Activated naive CD8-positive, alpha-beta T cell treated with anti-CD3 and anti-CD28 coated beads, Interleukin-2, amount 50 U/mL, for 24 hours (primary cell): ENCODE measurements around the gene CEP135.
A peak's percentile ranks its signal among the peaks of the same experiment; 100 is the strongest.

Experiments
- ATAC-seq: fragments of 150-1000 bp; cut with Tn5 transposase; one replicate; pipeline ENCODE4 v1.10.0; 2021
- DNase-seq: peaks from one replicate; pipeline ENCODE4 v3.0.0; 2021
- H3K27ac Mint-ChIP-seq: one replicate; pipeline ENCODE4 v1.8.0; 2021; ENCODE audit warnings: mild to moderate bottlenecking, mixed read lengths
- H3K27me3 Mint-ChIP-seq: one replicate; pipeline ENCODE4 v1.8.0; 2021; ENCODE audit warnings: mixed read lengths
- H3K36me3 Mint-ChIP-seq: one replicate; pipeline ENCODE4 v1.8.0; 2021; ENCODE audit warnings: low read depth, mixed read lengths
- H3K4me1 Mint-ChIP-seq: one replicate; pipeline ENCODE4 v1.8.0; 2021; ENCODE audit warnings: mixed read lengths
- H3K4me3 Mint-ChIP-seq: one replicate; pipeline ENCODE4 v1.8.0; 2021; ENCODE audit warnings: mild to moderate bottlenecking, moderate library complexity, mixed read lengths
- H3K9me3 Mint-ChIP-seq: one replicate; pipeline ENCODE4 v1.8.0; 2021; ENCODE audit warnings: mixed read lengths

Gene CEP135

DNA sequence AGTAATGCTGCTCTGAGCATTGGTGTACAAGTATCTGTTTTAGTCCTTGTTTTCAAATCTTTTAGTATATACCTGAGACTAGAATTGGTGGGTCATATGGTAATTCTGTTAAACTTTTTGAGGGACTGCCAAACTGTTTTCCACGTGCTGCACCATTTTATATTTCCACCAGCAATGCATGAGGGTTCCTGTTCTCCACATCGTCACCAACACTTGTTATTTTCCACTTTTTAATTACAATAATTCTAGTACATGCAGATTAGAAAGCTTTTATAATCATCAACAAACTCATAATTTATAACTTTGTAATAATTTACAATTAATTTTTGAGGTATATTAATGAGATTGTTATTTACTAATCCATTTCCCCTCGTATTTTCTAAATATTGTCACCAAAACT is 79.4 kb downstream of the CEP135 start:
- Mint-ChIP-seq H3K4me1 (no peaks in the 10 kb centered on the region), H3K4me3 (no peak overlapping the region), H3K36me3 (peaks cover 41% of the 10 kb centered on the region), H3K27me3 (no peaks in the 10 kb centered on the region), H3K27ac (no peak overlapping the region), H3K9me3 (peaks cover 10% of the 10 kb centered on the region)
- no peak for ATAC-seq
- DNase-seq: no peak

DNA sequence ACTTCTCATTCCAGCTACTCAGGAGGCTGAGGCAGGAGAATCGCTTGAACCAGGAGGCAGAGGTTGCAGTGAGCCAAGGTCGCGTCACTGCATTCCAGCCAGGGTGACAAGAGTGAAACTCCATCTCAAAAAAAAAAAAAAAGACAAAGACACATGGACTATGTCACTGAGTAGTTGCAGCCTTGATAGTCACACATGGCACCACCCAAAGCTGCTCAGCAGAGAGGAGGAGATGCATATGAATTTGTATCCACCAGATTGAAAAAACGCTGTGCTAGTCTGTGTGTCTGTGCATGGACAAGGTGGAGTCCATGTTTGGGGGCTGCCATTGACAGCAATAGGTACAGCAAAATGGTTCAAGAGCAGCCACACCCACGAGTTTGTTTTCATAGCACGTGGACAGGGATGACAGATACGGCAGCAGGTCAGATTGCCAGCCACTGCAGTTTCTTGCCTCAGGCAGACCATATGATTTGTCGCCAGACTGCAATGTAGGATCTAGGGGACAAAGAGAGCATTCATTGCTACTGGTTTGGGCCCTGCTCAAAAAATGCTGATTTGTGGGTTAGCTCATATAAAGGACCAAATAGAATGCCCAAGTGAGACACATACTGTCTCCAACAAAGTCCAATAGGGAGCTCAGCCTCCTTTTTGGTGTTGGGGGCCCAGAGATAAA is 89.9 kb downstream of the CEP135 start:
- H3K27ac Mint-ChIP-seq: no peak overlapping the region
- no peaks in the 10 kb centered on the region for H3K36me3 Mint-ChIP-seq
- peaks cover 5% of the 10 kb centered on the region for H3K27me3 Mint-ChIP-seq
- no peak for DNase-seq
- H3K4me3 Mint-ChIP-seq: no peak overlapping the region
- H3K9me3 Mint-ChIP-seq: no peaks in the 10 kb centered on the region
- peaks cover 4% of the 10 kb centered on the region for H3K4me1 Mint-ChIP-seq
- no peak for ATAC-seq

DNA sequence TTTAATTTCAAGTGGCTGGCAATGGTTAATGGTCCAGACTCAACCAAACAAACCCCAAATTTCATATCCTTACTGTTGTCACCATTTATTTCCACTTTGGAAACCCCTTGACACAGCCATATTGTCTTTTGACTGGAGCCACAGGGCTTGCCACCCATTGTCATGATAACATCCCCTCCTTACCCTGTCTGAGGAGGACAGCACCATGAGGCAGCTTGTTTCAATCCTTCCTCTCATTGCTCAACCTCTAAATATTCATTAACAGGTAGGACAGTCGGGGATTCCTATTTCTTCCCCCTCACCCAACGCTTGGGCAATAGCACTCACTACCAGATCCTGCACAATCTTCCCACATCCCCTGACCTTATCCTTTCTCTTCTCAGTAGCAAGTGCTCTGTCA is 92.1 kb downstream of the CEP135 start:
- H3K27ac Mint-ChIP-seq: no peak overlapping the region
- H3K27me3 Mint-ChIP-seq: peaks cover 13% of the 10 kb centered on the region
- DNase-seq (no peak), ATAC-seq (no peak)
- H3K9me3 Mint-ChIP-seq: no peaks in the 10 kb centered on the region
- peaks cover 4% of the 10 kb centered on the region for H3K4me1 Mint-ChIP-seq
- no peaks in the 10 kb centered on the region for H3K36me3 Mint-ChIP-seq
- H3K4me3 Mint-ChIP-seq: no peak overlapping the region

DNA sequence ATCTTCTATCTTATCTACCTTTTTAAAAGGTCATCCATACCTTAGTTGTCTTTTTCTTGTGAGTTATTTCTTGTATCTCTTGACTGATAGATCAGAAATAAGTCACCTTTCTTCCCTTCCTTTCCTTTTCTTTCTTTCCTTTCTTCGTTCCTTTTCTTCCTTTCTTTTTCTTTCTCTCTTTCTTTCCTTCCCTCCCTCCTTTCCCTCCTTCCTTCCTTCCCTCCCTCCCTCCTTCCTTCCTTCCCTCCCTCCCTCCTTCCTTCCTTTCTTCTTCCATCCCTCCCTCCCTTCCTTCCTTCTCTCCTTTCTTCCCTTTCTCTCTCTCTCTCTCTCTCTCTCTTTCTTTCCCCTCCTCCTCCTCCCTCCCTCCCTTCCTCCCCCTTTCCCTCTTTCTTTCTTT is 93.5 kb downstream of the CEP135 start:
- ATAC-seq: no peak
- H3K4me1 Mint-ChIP-seq: peaks cover 4% of the 10 kb centered on the region
- no peaks in the 10 kb centered on the region for H3K36me3 Mint-ChIP-seq
- no peak overlapping the region for H3K4me3 Mint-ChIP-seq
- H3K9me3 Mint-ChIP-seq: no peaks in the 10 kb centered on the region
- H3K27me3 Mint-ChIP-seq: peaks cover 22% of the 10 kb centered on the region
- DNase-seq: no peak
- H3K27ac Mint-ChIP-seq: no peak overlapping the region

DNA sequence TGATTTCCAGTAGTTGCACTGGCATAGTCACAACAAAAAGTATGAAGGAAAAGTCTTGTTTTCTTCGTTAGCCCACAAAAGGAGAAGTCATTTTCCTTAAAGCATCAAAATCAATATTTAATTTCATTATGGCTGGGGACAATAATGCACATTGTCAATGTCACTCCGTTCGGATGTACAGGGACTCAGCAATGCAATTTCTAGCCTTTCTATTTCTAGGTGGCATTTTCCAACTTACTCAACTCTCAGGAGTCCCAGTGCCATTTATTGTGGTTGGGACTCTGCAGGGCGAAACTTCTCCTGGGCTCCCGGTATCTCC is 99.6 kb downstream of the CEP135 start:
- no peaks in the 10 kb centered on the region for H3K9me3 Mint-ChIP-seq
- H3K27me3 Mint-ChIP-seq: peaks cover 51% of the 10 kb centered on the region
- no peak overlapping the region for H3K27ac Mint-ChIP-seq
- no peaks in the 10 kb centered on the region for H3K36me3 Mint-ChIP-seq
- no peak for DNase-seq
- H3K4me3 Mint-ChIP-seq: peak overlapping the region; percentile 67
- peak; percentile 9 for ATAC-seq
- H3K4me1 Mint-ChIP-seq: peaks cover 14% of the 10 kb centered on the region

DNA sequence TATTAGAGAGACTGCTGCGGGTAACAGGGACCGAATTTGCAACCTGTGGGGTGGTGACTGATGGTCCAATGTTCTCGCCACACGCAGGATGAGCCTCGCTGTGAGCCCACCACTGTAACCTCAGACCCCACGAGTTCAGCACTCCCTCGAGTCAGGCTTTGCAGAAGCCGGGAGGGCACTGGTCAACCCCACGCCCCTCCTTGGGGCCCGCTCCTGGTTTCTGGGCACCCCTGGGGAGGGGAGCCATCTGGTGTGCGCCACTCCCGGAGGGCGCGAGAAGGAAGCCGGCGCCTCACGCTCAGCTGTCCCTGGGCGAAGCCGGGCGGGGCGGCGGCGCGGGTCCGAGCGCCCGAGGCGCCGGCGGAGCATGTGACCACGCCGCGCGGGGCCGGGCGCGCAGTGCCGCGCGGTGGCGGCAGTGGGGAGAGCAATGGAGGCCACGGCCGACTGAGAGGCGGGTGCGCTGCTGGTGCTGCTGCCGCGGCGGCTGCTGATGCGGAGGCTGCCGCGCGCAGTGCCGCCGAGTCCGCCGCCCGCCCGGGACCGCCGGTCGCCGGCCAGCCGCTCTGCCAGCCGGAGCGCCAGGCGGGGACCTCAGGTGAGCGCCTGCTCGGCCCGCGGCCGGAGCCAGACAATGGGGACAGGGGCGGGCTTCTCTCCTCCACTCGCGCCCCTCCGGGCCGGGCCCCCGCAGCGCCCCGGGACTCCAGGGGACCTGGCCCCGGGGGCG is 100.1 kb downstream of the CEP135 start:
- Mint-ChIP-seq H3K36me3 (no peaks in the 10 kb centered on the region), H3K9me3 (no peaks in the 10 kb centered on the region), H3K27me3 (peaks cover 52% of the 10 kb centered on the region), H3K4me3 (peak overlapping the region; percentile 67), H3K4me1 (peaks cover 14% of the 10 kb centered on the region), H3K27ac (no peak overlapping the region)
- ATAC-seq: peak; percentile 94
- DNase-seq: peak; percentile 63

DNA sequence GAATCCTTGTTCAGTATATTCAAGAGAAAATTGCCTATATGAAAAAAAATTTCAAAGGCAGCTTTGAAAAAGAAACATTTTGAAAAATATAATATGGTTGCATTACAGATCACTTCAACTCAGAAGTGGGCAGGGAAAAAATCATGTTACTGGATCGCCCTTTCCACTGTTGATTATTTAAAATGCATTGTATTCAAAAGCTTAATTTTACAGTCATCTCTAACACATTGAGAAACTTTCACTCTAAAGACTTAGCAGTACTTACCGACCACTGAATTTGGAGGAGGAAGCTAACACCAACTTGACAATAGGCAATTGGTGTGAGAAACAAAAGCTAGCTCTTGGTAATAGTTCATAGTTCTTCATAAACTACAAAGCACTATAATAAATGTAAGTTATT is 101.9 kb downstream of the CEP135 start:
- DNase-seq (no peak), ATAC-seq (no peak)
- Mint-ChIP-seq H3K4me3 (no peak overlapping the region), H3K36me3 (no peaks in the 10 kb centered on the region), H3K27me3 (peaks cover 50% of the 10 kb centered on the region), H3K27ac (no peak overlapping the region), H3K4me1 (peaks cover 14% of the 10 kb centered on the region), H3K9me3 (no peaks in the 10 kb centered on the region)

DNA sequence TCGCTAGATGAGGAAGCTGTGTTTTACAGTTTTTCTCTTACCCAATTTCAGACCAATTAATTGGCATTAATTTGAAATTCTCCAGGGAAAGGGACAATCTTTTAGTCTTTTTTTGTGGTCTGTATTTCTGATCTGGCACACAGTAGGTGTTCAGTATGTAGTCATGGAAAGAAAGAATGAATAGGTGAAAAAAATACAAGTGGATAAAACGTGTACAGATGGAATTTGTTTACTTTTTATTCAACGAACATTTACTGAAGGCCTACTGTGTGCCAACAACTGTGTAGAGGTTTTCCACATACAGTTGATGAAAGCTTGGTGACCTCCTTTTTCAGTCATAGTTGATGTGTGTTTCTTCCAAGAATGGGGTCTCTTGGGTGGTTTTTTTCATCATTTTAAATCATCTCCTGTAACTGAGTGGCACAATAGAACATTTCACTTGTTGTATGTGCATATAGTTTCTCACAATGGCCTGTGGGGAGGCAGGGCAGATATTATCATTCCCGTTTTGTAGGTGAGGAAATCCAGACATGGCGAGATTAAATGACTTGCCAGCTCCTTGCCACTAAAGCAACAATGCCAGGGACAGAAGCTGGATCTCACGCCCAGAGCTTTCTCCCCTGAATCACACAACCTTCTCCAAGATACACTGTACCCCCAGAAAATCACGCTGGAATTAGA is 102.4 kb downstream of the CEP135 start:
- H3K36me3 Mint-ChIP-seq: no peaks in the 10 kb centered on the region
- no peak overlapping the region for H3K27ac Mint-ChIP-seq
- DNase-seq (no peak), ATAC-seq (no peak)
- peaks cover 46% of the 10 kb centered on the region for H3K27me3 Mint-ChIP-seq
- H3K4me1 Mint-ChIP-seq: peaks cover 14% of the 10 kb centered on the region
- no peak overlapping the region for H3K4me3 Mint-ChIP-seq
- H3K9me3 Mint-ChIP-seq: no peaks in the 10 kb centered on the region

DNA sequence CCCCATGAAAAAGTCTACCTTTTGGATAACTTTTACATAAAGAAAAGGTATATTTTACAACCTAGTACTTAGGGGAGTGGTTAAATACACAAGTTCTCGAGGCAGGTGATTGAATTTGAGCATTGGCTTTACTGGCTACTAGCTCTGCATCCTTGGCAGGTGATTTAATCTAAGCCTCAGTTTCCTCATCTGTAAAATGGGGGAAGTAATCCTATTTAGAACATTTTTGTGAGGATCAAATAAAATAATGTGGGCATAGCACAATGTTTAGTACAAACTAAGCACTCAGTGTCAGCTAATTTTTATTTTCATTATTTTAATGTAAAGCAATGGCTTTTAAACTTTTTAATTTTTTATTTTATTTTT is 102.9 kb downstream of the CEP135 start:
- H3K9me3 Mint-ChIP-seq: no peaks in the 10 kb centered on the region
- H3K27me3 Mint-ChIP-seq: peaks cover 45% of the 10 kb centered on the region
- no peak overlapping the region for H3K4me3 Mint-ChIP-seq
- no peak overlapping the region for H3K27ac Mint-ChIP-seq
- no peaks in the 10 kb centered on the region for H3K36me3 Mint-ChIP-seq
- ATAC-seq: no peak
- no peak for DNase-seq
- peaks cover 14% of the 10 kb centered on the region for H3K4me1 Mint-ChIP-seq

DNA sequence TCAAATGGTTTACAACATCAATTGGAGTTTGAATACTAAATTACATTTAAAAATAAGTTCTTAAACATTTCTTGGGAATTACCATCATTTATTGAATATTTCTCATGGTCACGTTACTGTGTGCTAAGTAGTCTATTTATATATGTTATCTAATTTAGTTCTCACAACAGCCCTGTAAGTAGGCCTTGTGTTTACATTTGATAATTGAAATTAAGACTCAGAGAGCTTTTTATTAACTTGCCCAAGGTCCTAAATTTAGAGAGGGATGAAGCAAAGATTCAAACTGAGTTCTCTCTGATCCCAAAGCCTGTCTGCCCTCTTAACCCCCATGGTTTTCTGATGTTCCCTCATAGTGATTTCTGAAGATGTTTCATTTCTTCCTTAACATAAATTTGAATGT is 103.7 kb downstream of the CEP135 start:
- H3K4me1 Mint-ChIP-seq: peaks cover 14% of the 10 kb centered on the region
- peaks cover 40% of the 10 kb centered on the region for H3K27me3 Mint-ChIP-seq
- no peak overlapping the region for H3K27ac Mint-ChIP-seq
- H3K9me3 Mint-ChIP-seq: no peaks in the 10 kb centered on the region
- H3K4me3 Mint-ChIP-seq: no peak overlapping the region
- DNase-seq (no peak), ATAC-seq (no peak)
- no peaks in the 10 kb centered on the region for H3K36me3 Mint-ChIP-seq

DNA sequence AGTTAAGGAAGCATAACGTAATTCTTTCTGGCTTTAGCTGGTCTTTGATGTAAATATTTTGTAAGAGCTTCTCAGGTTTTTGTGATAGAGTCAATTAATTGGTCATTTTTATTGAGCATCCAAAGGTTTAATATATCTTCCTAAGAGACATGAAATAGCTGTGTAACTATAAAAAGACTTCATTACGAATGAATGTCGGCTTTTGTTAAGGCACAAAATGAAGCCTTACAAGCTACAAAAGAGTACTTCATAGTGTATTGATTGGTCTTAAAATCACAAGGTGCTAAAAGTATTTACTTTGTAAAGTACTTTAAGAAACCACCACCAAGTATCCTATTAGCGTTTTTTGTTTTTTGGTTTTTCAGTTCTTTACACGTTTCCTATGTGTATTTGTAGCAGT is 104.2 kb downstream of the CEP135 start:
- DNase-seq: no peak
- Mint-ChIP-seq H3K4me3 (no peak overlapping the region), H3K27me3 (peaks cover 40% of the 10 kb centered on the region), H3K27ac (no peak overlapping the region), H3K9me3 (no peaks in the 10 kb centered on the region), H3K4me1 (peaks cover 14% of the 10 kb centered on the region), H3K36me3 (no peaks in the 10 kb centered on the region)
- no peak for ATAC-seq

DNA sequence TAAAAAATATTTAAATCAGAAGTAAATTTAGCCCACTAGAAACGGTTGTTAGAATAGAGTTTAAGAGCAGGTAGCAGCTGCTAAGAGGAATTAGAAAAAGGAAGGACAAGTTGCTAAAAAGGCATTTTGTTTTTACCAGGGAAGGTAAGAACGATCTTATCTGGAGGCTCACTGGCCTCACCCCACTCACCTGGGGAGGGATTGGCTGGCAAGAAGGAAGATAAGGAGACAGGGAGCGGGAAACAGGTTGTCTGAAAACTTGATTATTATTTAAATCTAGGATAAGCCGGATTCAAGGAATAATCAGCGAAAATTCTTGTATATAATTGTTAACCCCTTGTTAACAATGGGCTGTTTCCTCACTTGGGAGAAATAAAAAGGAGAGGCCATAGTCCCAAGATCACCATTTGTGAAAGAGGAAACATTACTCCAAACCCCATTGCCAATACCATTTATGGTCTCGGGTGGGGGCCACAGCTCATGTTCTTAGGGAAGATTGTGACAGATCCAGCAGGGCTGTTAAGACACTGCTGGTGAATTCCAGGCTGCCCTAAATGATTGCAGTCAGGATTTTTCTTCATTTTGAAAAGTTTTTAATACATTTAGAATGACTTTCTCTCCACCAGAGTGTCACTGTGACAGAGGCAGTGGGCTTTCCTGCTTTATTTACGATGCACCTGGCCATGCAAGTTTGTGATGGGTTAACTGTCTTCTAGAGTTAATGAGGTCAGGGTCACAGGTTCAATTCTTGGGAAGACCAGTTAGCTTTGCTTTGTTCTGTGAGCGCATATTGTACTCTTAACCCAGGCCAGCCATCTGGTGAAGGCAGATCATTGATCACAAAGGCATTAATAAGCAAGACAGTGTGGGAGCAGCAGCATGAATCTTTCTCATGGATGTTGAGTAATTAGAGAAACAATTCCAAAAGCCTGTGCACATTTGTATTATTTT is 106.6 kb downstream of the CEP135 start:
- Mint-ChIP-seq H3K36me3 (peaks cover 1% of the 10 kb centered on the region), H3K27me3 (peaks cover 34% of the 10 kb centered on the region), H3K4me1 (peaks cover 2% of the 10 kb centered on the region), H3K4me3 (no peak overlapping the region), H3K27ac (no peak overlapping the region), H3K9me3 (no peaks in the 10 kb centered on the region)
- no peak for DNase-seq
- no peak for ATAC-seq

DNA sequence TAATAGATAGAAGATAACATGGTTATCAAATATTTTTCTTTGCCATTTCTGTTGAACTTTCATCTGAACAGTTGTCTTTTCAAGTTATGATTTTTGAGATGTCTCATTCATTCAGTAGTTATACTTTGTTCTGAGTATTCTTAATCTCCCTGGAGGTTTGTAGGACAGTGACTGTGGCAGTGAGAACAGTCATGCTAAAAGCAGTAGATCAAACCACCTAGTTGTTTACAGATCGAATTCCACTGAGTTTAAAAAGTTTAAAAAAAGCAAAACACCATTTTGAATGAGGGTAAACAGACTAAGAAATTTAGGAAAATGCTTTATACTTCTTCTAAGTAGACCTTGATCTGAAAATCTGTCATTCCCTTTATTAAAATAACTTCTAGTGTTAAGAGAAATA is 107.2 kb downstream of the CEP135 start:
- peaks cover 2% of the 10 kb centered on the region for H3K36me3 Mint-ChIP-seq

DNA sequence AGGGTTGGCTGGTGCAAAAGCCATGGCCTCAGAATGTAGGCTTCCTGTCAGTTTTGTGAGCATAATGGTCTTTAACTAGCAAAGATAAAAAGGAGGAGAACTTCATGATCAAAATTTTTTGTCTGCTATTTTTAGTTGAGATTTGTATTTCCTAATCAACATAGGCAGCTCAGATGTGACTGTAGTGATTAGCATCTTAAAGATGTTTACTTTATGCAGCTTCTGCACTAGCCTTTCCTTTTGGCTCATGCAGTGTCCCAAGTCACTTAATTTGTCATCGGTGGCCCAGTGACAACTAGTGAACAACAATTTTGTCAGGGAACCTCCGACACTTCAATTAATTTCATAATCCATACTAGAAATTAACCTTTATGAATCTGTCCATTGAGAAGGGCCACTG is 109.8 kb downstream of the CEP135 start:
- Mint-ChIP-seq H3K9me3 (no peaks in the 10 kb centered on the region), H3K27ac (no peak overlapping the region), H3K27me3 (peaks cover 18% of the 10 kb centered on the region), H3K36me3 (peaks cover 2% of the 10 kb centered on the region), H3K4me1 (no peaks in the 10 kb centered on the region), H3K4me3 (no peak overlapping the region)
- DNase-seq (no peak), ATAC-seq (no peak)

More for the DNA sequence above, 107.2 kb downstream of the CEP135 start:
- no peak overlapping the region for H3K4me3 Mint-ChIP-seq
- H3K9me3 Mint-ChIP-seq: no peaks in the 10 kb centered on the region
- no peak overlapping the region for H3K27ac Mint-ChIP-seq
- ATAC-seq (no peak), DNase-seq (no peak)
- peaks cover 2% of the 10 kb centered on the region for H3K4me1 Mint-ChIP-seq
- H3K27me3 Mint-ChIP-seq: peaks cover 27% of the 10 kb centered on the region
